AG09309 (cell line): ENCODE results near the gene SLC6A6.

Experiments used
- DNase-seq: peaks from one replicate; pipeline ENCODE4 v3.0.0-alpha.2; 2010; ENCODE audit warnings: low read depth
- H3K4me3 ChIP-seq: 2 replicates; pipeline ENCODE4 v1.5.1; 2011; ENCODE audit warnings: mild to moderate bottlenecking, low read depth, low read length, moderate library complexity; ENCODE audit not compliant: control insufficient read depth
- CTCF ChIP-seq: IDR thresholded peaks from 2 replicates; pipeline ENCODE4 v1.5.1; 2011; ENCODE audit warnings: mild to moderate bottlenecking, low read depth, low read length, inconsistent platforms; ENCODE audit not compliant: insufficient read depth, control insufficient read depth; ENCODE audit errors: missing control alignments

Gene SLC6A6

GRCh38 chr3:14507757-14508504 is 105.5 kb downstream of the SLC6A6 start:
- H3K4me3 ChIP-seq: no peak overlapping the region
- no peak for TF ChIP-seq CTCF
- no peak for DNase-seq

- H3K4me3 ChIP-seq: no peak overlapping the region
- TF ChIP-seq CTCF: no peak
- DNase-seq: no peak
These were observed 106.1 kb downstream of the SLC6A6 start for GRCh38 chr3:14508505-14508819.

GRCh38 chr3:14508966-14509795 is 106.8 kb downstream of the SLC6A6 start:
- H3K4me3 ChIP-seq: no peak overlapping the region
- peak; percentile 89 for TF ChIP-seq CTCF
- no peak for DNase-seq

- no peak for TF ChIP-seq CTCF
- DNase-seq: no peak
- no peak overlapping the region for H3K4me3 ChIP-seq
These were observed 107.3 kb downstream of the SLC6A6 start for GRCh38 chr3:14509796-14510100.

GRCh38 chr3:14510838-14511622 is 108.6 kb downstream of the SLC6A6 start:
- TF ChIP-seq CTCF: no peak
- no peak for DNase-seq

GRCh38 chr3:14511623-14512280 is 109.3 kb downstream of the SLC6A6 start:
- TF ChIP-seq CTCF: no peak
- no peak for DNase-seq
- H3K4me3 ChIP-seq: no peak overlapping the region

More at GRCh38 chr3:14510838-14511622, 108.6 kb downstream of the SLC6A6 start:
- H3K4me3 ChIP-seq: no peak overlapping the region
